HG03159 (cell line): ENCODE data around the gene C13orf46.

Experiments used
- ATAC-seq: cut with Tn5 transposase; IDR thresholded peaks from one replicate; pipeline ENCODE4 v1.9.1; 2021; ENCODE audit warnings: mild to moderate bottlenecking, moderate library complexity; ENCODE audit not compliant: unreplicated experiment

Gene C13orf46

GRCh38 chr13:114010401-114011101, 36.7 kb upstream of the C13orf46 start:
- no peak for ATAC-seq

GRCh38 chr13:114009590-114010400, 35.9 kb upstream of the C13orf46 start:
- no peak for ATAC-seq

GRCh38 chr13:114008964-114009589, 35.2 kb upstream of the C13orf46 start:
- no peak for ATAC-seq

GRCh38 chr13:114007566-114007965, 33.7 kb upstream of the C13orf46 start:
- ATAC-seq, result no peak

GRCh38 chr13:114005206-114005724, 31.4 kb upstream of the C13orf46 start:
- no peak for ATAC-seq

GRCh38 chr13:114004420-114005205, 30.7 kb upstream of the C13orf46 start:
- ATAC-seq, result no peak

- ATAC-seq, result no peak
These were observed 29.0 kb upstream of the C13orf46 start for GRCh38 chr13:114002771-114003321.

- ATAC-seq, result no peak
These were observed 28.2 kb upstream of the C13orf46 start for GRCh38 chr13:114002009-114002544.

- no peak for ATAC-seq
These were observed 27.6 kb upstream of the C13orf46 start for GRCh38 chr13:114001331-114002008.

GRCh38 chr13:114000151-114001040, 26.5 kb upstream of the C13orf46 start:
- no peak for ATAC-seq

GRCh38 chr13:113999618-113999910, 25.7 kb upstream of the C13orf46 start:
- ATAC-seq, result no peak

GRCh38 chr13:113998781-113999617, 25.1 kb upstream of the C13orf46 start:
- ATAC-seq, result no peak

- no peak for ATAC-seq
These were observed 24.2 kb upstream of the C13orf46 start for GRCh38 chr13:113997845-113998751.

GRCh38 chr13:113996912-113997745, 23.3 kb upstream of the C13orf46 start:
- ATAC-seq, result no peak

GRCh38 chr13:113996081-113996911, 22.4 kb upstream of the C13orf46 start:
- ATAC-seq, result no peak
